HepG2 (cell line): ENCODE results near the gene BMP6. TPM values are rescaled to one million over a fixed set of nuclear protein-coding genes. Genes with fewer than 3 reads are reported as not detected.

Experiments
- ADNP ChIP-seq: sonication (generic); formaldehyde crosslinking; IDR thresholded peaks from 2 replicates; pipeline ENCODE4 v1.4.0; 2020; ENCODE audit warnings: missing genetic modification reagents
- AKNA ChIP-seq: sonication (generic); formaldehyde crosslinking; IDR thresholded peaks from 2 replicates; pipeline ENCODE4 v1.4.0; 2020; ENCODE audit warnings: missing genetic modification reagents, borderline replicate concordance
- MEIS2 ChIP-seq: sonication (generic); formaldehyde crosslinking; IDR thresholded peaks from 2 replicates; pipeline ENCODE4 v1.9.0; 2021; ENCODE audit warnings: mild to moderate bottlenecking, missing genetic modification reagents
- PCBP1 ChIP-seq: fragments of 200-400 bp; formaldehyde crosslinking; IDR thresholded peaks from 2 replicates; pipeline ENCODE4 v1.6.1; 2017; ENCODE audit warnings: mild to moderate bottlenecking, low read depth, low read length, borderline replicate concordance
- RXRB ChIP-seq: IDR thresholded peaks from 2 replicates; pipeline ENCODE4 v1.6.1; 2016; ENCODE audit warnings: borderline replicate concordance, missing genetic modification reagents, missing compliant biosample characterization
- THAP8 ChIP-seq: sonication (generic); formaldehyde crosslinking; IDR thresholded peaks from 2 replicates; pipeline ENCODE4 v1.5.1; 2020; ENCODE audit warnings: missing genetic modification reagents, mild to moderate bottlenecking, borderline replicate concordance
- TIGD3 ChIP-seq: sonication (generic); formaldehyde crosslinking; IDR thresholded peaks from 2 replicates; pipeline ENCODE4 v1.5.1; 2020; ENCODE audit warnings: mild to moderate bottlenecking, missing genetic modification reagents, borderline replicate concordance
- ZBTB37 ChIP-seq: sonication (generic); formaldehyde crosslinking; IDR thresholded peaks from 2 replicates; pipeline ENCODE4 v1.4.0; 2020; ENCODE audit warnings: mild to moderate bottlenecking, missing genetic modification reagents
- ZNF3 ChIP-seq: IDR thresholded peaks from 2 replicates; pipeline ENCODE4 v1.7.0; 2017; ENCODE audit warnings: inconsistent platforms
- ZNF550 ChIP-seq: sonication (generic); formaldehyde crosslinking; IDR thresholded peaks from 2 replicates; pipeline ENCODE4 v1.4.0; 2020; ENCODE audit warnings: mild to moderate bottlenecking, missing genetic modification reagents, borderline replicate concordance
- ZNF574 ChIP-seq: sonication (generic); formaldehyde crosslinking; IDR thresholded peaks from 2 replicates; pipeline ENCODE4 v1.4.0; 2020; ENCODE audit warnings: missing genetic modification reagents
- ZNF597 ChIP-seq: sonication (generic); formaldehyde crosslinking; IDR thresholded peaks from 2 replicates; pipeline ENCODE4 v1.5.0; 2020; ENCODE audit warnings: missing genetic modification reagents
- ZNF644 ChIP-seq: IDR thresholded peaks from 2 replicates; pipeline ENCODE4 v1.6.1; 2016; ENCODE audit warnings: low read depth
- ZNF7 ChIP-seq: IDR thresholded peaks from 2 replicates; pipeline ENCODE4 v1.6.1; 2016; ENCODE audit warnings: missing biosample characterization, missing genetic modification reagents
- ZNF776 ChIP-seq: sonication (generic); formaldehyde crosslinking; IDR thresholded peaks from 2 replicates; pipeline ENCODE4 v1.4.0; 2020; ENCODE audit warnings: mild to moderate bottlenecking, missing genetic modification reagents
- polyA plus RNA-seq, 8 experiments: library from polyadenylated mRNA; depleted of rRNA in 3 of 8; stranded (reverse) in 7 of 8; unstranded in 1 of 8; fragments of >200 nt; fragmentation: Illumina TruSeq in 4 of 8; extraction: Trizol in 4 of 8; gene quantifications; 2 replicates each; pipeline versions ENCODE4 v1.2.1 to v1.2.3, GENCODE V29; 2011 to 2016; ENCODE audit warnings: low read depth in 4 of 8, missing spikeins in 1 of 8, mixed read lengths in 1 of 8; ENCODE audit not compliant: insufficient read depth in 1 of 8
- total RNA-seq, 5 experiments: library from RNA; depleted of rRNA; stranded (reverse); fragments of >200 nt; fragmentation: Illumina TruSeq; extraction: Trizol; gene quantifications; 2 replicates each; pipeline ENCODE4 v1.2.3, GENCODE V29; 2016; ENCODE audit warnings: low read depth in 1 of 5

BMP6 gene
- total and polyA plus RNA-seq, 2 of the 13 experiments (the other 11 are each of a cell fraction or from before 2014, with no cell fraction given): 0.09 to 0.18 TPM

- no peak for TF ChIP-seq ZBTB37 (CRISPR knock-in tag)
- 0 out of 2 replicates have a peak, but pooled peaks have one; percentile 48 for TF ChIP-seq THAP8 (CRISPR knock-in tag)
- peak; percentile 70 for TF ChIP-seq ZNF574
- no peak for TF ChIP-seq ZNF597 (CRISPR knock-in tag)
- TF ChIP-seq ZNF3: no peak
- TF ChIP-seq RXRB (CRISPR knock-in tag): no peak
- TF ChIP-seq TIGD3 (CRISPR knock-in tag): no peak
- TF ChIP-seq ZNF550 (CRISPR knock-in tag): no peak
- TF ChIP-seq ZNF644 (CRISPR knock-in tag): no peak
- TF ChIP-seq AKNA: no peak
- peak; percentile 52; the same call in 1 of the 2 replicates for TF ChIP-seq ZNF776 (CRISPR knock-in tag)
- TF ChIP-seq ZNF7 (CRISPR knock-in tag): no peak
- TF ChIP-seq PCBP1: no peak
- no peak for TF ChIP-seq ADNP (CRISPR knock-in tag)
- no peak for TF ChIP-seq MEIS2 (CRISPR knock-in tag)
Measured at GRCh38 chr6:7910654-7911344, 184.9 kb downstream of the BMP6 start, which contains the start of gene TXNDC5 (continued).
